ENCODE measurements around the gene MCF2L. TPM values are rescaled to one million over a fixed set of nuclear protein-coding genes. Genes with fewer than 3 reads are reported as not detected.

Gene MCF2L
- total RNA-seq, 1 experiment from 2014 or later = 5.9 TPM

DNA sequence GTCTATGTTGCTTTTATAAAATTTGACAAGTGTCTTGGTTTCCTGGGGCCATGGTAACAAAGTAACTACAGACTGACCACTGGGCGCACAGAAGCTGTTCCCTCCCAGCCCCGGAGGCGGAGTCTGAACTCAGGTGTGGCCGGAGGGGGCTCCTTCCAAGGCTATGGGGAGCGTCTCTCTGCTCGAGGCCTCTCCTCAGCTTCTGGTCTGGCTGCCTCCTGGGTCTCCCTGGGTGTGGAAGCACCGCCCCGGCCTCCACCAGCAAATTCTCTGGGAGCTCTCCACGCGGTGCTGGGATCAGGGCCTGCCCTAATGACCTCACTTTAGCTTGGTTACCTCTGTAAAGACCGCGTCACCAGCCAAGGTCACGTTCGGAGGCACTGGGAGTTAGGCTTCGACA is 90.9 kb downstream of the MCF2L start:
- Histone ChIP-seq H3K4me1 (ENCODE audit: insufficient read depth, low read length) (peaks cover 11% of the 10 kb centered on the region), H3K4me2 (ENCODE audit: low read length) (no peak overlapping the region), H3K9me2 (replicated peaks; ENCODE audit: low read length) (no peaks in the 10 kb centered on the region), H3K79me2 (ENCODE audit: low read length) (no peaks in the 10 kb centered on the region), H3K4me3 (ENCODE audit: low read length) (no peak overlapping the region), H2AFZ (ENCODE audit: low read length) (no peak overlapping the region), H3F3A (ENCODE audit: low read length, unreplicated experiment) (no peaks in the 10 kb centered on the region), H4K20me1 (ENCODE audit: low read length) (no peaks in the 10 kb centered on the region), H3K36me3 (ENCODE audit: low read depth, low read length) (no peaks in the 10 kb centered on the region), H3K27ac (ENCODE audit: low read length) (no peak overlapping the region), H3K9ac (ENCODE audit: low read length) (no peak overlapping the region), H3K9me3 (ENCODE audit: low read length) (no peaks in the 10 kb centered on the region), H3K27me3 (ENCODE audit: low read length) (no peaks in the 10 kb centered on the region)
- CTCF ChIA-PET = no interaction called here
- TF ChIP-seq EZH2 (IDR thresholded peaks at IDR 0.05; ENCODE audit: low read length, unreplicated experiment) = no peak
- TF ChIP-seq, protein P1, sequence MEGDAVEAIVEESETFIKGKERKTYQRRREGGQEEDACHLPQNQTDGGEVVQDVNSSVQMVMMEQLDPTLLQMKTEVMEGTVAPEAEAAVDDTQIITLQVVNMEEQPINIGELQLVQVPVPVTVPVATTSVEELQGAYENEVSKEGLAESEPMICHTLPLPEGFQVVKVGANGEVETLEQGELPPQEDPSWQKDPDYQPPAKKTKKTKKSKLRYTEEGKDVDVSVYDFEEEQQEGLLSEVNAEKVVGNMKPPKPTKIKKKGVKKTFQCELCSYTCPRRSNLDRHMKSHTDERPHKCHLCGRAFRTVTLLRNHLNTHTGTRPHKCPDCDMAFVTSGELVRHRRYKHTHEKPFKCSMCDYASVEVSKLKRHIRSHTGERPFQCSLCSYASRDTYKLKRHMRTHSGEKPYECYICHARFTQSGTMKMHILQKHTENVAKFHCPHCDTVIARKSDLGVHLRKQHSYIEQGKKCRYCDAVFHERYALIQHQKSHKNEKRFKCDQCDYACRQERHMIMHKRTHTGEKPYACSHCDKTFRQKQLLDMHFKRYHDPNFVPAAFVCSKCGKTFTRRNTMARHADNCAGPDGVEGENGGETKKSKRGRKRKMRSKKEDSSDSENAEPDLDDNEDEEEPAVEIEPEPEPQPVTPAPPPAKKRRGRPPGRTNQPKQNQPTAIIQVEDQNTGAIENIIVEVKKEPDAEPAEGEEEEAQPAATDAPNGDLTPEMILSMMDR (conservative IDR thresholded peaks at IDR 0.05; ENCODE audit: low read depth, low read length) = no peak
- TF ChIP-seq EZH2phosphoT487 (IDR thresholded peaks at IDR 0.05; ENCODE audit: borderline replicate concordance, low read length) = no peak
- intact Hi-C loops (cut with micrococcal nuclease) = no loop called here
- no peak for DNase-seq
- no peak for ATAC-seq
- POLR2A ChIA-PET (ENCODE audit: unreplicated experiment) = no interaction called here
- BruUV-seq (replicated peaks) = no TSS peak

GRCh38 chr13:113060557-113061270 is 91.7 kb downstream of the MCF2L start:
- no peaks in the 10 kb centered on the region for H3K79me2 ChIP-seq (ENCODE audit: low read length)
- no peak overlapping the region for H3K27ac ChIP-seq (ENCODE audit: low read length)
- no peaks in the 10 kb centered on the region for H3F3A ChIP-seq (ENCODE audit: low read length, unreplicated experiment)
- intact Hi-C loops (cut with micrococcal nuclease) = no loop called here
- H3K9ac ChIP-seq (ENCODE audit: low read length) = no peak overlapping the region
- H4K20me1 ChIP-seq (ENCODE audit: low read length) = no peaks in the 10 kb centered on the region
- no TSS peak for BruUV-seq (replicated peaks)
- DNase-seq (no peak), ATAC-seq (no peak)
- ChIA-PET CTCF (no interaction called here), POLR2A (ENCODE audit: unreplicated experiment) (no interaction called here)
- H3K4me3 ChIP-seq (ENCODE audit: low read length) = no peak overlapping the region
- no peaks in the 10 kb centered on the region for H3K9me3 ChIP-seq (ENCODE audit: low read length)
- H2AFZ ChIP-seq (ENCODE audit: low read length) = no peak overlapping the region
- no peak overlapping the region for H3K4me2 ChIP-seq (ENCODE audit: low read length)
- H3K9me2 ChIP-seq (replicated peaks; ENCODE audit: low read length) = no peaks in the 10 kb centered on the region
- H3K4me1 ChIP-seq (ENCODE audit: insufficient read depth, low read length) = peaks cover 11% of the 10 kb centered on the region
- H3K36me3 ChIP-seq (ENCODE audit: low read depth, low read length) = no peaks in the 10 kb centered on the region
- TF ChIP-seq, protein P1 (conservative IDR thresholded peaks at IDR 0.05; ENCODE audit: low read depth, low read length) = no peak
- TF ChIP-seq EZH2 (IDR thresholded peaks at IDR 0.05; ENCODE audit: low read length, unreplicated experiment) (no peak), EZH2phosphoT487 (IDR thresholded peaks at IDR 0.05; ENCODE audit: borderline replicate concordance, low read length) (no peak)
- H3K27me3 ChIP-seq (ENCODE audit: low read length) = no peaks in the 10 kb centered on the region

GRCh38 chr13:113061271-113061625 is 92.2 kb downstream of the MCF2L start:
- no peaks in the 10 kb centered on the region for H3K27me3 ChIP-seq (ENCODE audit: low read length)
- H2AFZ ChIP-seq (ENCODE audit: low read length) = no peak overlapping the region
- no peaks in the 10 kb centered on the region for H3K9me2 ChIP-seq (replicated peaks; ENCODE audit: low read length)
- no peaks in the 10 kb centered on the region for H3K36me3 ChIP-seq (ENCODE audit: low read depth, low read length)
- no peak overlapping the region for H3K4me3 ChIP-seq (ENCODE audit: low read length)
- no peak overlapping the region for H3K9ac ChIP-seq (ENCODE audit: low read length)
- TF ChIP-seq EZH2phosphoT487 (IDR thresholded peaks at IDR 0.05; ENCODE audit: borderline replicate concordance, low read length) (no peak), EZH2 (IDR thresholded peaks at IDR 0.05; ENCODE audit: low read length, unreplicated experiment) (no peak)
- TF ChIP-seq, protein P1 (conservative IDR thresholded peaks at IDR 0.05; ENCODE audit: low read depth, low read length) = no peak
- intact Hi-C loops (cut with micrococcal nuclease) = no loop called here
- no peaks in the 10 kb centered on the region for H3K79me2 ChIP-seq (ENCODE audit: low read length)
- DNase-seq (no peak), ATAC-seq (no peak)
- H3K4me2 ChIP-seq (ENCODE audit: low read length) = no peak overlapping the region
- no peaks in the 10 kb centered on the region for H4K20me1 ChIP-seq (ENCODE audit: low read length)
- no TSS peak for BruUV-seq (replicated peaks)
- no peak overlapping the region for H3K27ac ChIP-seq (ENCODE audit: low read length)
- H3K4me1 ChIP-seq (ENCODE audit: insufficient read depth, low read length) = peaks cover 11% of the 10 kb centered on the region
- no peaks in the 10 kb centered on the region for H3K9me3 ChIP-seq (ENCODE audit: low read length)
- POLR2A ChIA-PET (ENCODE audit: unreplicated experiment) = no interaction called here
- no peaks in the 10 kb centered on the region for H3F3A ChIP-seq (ENCODE audit: low read length, unreplicated experiment)
- CTCF ChIA-PET = no interaction called here
